GM12801 (cell line): ENCODE measurements around the gene CROCC2.

Source experiments
- TF ChIP-seq, protein P1 (sequence below): IDR thresholded peaks from one replicate; pipeline ENCODE4 v1.5.1; 2011; ENCODE audit warnings: control low read depth; ENCODE audit not compliant: insufficient read length; ENCODE audit errors: extremely low read depth

CROCC2 gene

DNA sequence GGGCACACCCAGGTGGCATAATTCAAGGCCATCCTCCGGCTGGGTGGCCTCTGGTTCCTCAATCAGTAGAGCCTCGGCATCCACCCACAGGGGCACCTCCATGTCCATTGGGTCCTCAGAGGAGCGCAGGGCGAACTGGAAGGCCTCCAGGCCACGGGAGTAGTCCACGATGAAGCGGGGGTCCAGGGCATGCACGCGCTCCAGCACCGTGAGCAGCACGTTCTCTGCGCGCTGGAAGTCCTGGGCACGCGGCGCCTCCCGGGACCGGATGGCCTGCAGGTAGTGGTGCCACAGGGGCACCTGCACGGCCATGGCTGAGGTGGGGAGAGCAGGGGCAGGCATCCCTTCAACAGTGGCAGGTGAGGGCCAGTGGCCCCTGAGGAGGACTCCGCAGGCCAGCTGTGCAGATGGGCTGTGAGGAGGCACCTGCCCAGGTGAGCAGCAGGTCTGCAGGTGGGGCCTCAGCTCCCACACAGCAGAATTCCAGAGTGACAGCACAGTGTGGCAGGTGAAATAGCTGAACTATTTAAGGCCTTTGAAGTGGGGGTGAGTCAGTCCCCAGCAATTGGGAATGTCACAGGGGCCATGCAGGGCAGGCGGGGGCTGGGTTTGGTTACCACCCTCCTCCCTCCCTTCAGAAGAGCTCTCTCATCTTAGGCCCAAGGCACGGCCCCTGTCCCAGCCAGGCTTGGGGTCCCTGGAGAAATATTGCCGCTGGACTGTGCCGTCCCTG lies 10.3 kb upstream of the CROCC2 start, which contains the start of gene MAB21L4:
Gene MAB21L4 (minus strand): TSS at position 501 of the 733 bp plus-strand sequence. CDS start 159 bp downstream, at position 342.
- TF ChIP-seq, protein P1, sequence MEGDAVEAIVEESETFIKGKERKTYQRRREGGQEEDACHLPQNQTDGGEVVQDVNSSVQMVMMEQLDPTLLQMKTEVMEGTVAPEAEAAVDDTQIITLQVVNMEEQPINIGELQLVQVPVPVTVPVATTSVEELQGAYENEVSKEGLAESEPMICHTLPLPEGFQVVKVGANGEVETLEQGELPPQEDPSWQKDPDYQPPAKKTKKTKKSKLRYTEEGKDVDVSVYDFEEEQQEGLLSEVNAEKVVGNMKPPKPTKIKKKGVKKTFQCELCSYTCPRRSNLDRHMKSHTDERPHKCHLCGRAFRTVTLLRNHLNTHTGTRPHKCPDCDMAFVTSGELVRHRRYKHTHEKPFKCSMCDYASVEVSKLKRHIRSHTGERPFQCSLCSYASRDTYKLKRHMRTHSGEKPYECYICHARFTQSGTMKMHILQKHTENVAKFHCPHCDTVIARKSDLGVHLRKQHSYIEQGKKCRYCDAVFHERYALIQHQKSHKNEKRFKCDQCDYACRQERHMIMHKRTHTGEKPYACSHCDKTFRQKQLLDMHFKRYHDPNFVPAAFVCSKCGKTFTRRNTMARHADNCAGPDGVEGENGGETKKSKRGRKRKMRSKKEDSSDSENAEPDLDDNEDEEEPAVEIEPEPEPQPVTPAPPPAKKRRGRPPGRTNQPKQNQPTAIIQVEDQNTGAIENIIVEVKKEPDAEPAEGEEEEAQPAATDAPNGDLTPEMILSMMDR, result no peak

DNA sequence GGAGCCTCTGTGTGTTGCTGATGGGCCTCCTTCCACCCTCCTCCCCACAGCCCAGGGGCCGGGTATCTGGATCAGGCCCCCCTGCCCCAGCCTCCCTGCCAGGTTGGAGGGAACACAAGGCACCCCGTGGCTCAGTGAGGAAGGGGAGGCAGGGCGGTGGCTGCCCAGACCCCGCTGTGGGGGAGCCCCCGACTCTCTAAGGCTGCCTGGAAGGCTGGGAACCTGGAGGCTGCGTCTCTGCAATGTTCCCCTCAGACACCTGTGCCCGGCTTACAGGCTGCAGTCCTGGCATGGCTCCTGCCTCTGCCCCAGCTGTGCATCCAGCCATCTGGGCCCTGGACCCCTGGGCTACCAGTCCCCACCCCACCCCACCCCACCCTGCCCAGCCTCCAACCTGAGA lies 9.7 kb upstream of the CROCC2 start:
- TF ChIP-seq, protein P1, result no peak

- TF ChIP-seq, protein P1, result no peak
These were observed 9.1 kb upstream of the CROCC2 start for GRCh38 chr2:240896871-240897692.

DNA sequence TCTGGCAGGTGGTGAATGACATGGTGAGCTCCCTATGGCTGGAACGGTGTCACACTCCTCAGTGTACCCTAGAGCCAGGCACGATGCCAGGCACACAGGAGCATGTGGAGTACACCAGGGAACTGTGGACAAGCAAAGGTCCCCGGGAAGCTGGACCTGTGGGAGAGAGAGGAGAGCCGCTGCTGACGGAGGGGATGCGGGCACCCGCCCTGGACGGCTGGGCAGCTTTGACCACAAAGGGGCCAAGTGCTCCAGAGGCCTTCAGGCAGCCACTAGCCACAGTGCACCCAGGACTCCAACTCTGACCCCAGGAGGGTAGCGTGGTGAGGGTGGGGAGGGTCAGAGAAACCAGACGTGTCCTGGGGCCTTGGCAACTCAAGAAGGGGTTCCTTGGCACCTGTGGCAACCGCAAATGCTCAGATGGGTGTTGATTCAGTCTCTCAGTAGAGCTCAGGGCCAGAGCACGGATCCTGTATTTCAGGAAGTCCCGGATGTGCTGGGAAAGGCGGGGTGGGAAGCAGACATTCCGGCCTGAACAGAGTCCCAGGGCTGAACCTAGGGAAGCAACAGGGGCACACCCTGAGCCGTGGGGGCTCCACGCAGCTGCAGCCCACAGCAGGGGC lies 7.9 kb upstream of the CROCC2 start:
- TF ChIP-seq, protein P1, result no peak

DNA sequence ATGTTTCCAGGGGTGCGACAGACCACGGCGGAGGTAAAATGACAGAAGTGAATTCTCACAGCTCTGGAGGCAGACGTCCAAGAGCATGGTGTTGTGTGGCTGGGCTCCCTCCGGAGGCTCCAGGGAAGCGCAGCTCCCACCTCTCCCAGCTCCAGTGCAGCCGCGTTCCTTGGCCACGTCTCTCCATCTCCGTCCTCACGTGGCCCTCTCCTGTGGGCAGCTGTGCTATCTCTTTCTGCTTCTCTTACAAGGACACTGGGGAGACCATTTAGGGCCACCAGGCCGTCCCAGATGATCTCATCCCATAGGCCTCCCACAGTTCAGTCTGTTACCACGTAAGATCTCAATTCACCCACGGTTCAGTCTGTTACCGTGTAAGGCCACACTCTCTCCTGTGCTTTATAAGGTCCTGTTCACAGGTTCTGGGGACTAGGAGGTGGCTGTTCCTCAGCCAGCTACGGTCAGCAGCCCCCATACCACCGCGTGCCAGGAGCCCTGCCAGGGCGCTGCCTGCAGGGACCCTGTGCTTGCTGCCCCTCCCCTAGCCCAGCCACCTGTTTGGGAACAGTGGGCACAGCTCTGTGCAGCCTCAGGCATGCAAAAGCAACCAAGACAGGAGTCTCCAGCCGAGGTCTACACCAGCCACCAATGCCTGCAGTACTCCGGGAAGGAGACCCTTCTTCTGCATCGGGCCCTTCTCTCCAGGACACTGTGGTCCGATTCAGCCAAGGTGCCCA lies 7.2 kb upstream of the CROCC2 start:
- TF ChIP-seq, protein P1, result no peak

DNA sequence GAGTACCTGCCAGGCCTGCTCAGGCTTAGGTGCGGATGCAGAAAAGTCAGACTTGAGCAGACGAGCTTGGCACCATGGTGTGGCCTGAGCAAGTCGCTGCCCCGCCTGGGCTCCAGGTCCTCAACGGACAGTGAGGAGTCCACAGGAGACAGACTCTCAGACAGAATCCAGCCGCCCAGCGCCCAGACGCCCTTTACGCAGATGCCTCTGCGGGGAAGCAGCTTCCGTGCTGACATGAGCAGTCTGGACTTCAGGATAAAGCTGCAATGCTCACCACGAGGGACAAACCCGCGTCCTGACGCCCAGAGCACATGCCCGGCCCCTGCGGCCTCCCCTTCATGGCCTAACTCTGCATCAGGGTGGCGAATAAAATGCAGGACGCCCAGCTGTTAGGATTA lies 6.7 kb upstream of the CROCC2 start:
- TF ChIP-seq, protein P1, result no peak
